ENCODE data around the gene PCNX1.

Gene PCNX1

DNA sequence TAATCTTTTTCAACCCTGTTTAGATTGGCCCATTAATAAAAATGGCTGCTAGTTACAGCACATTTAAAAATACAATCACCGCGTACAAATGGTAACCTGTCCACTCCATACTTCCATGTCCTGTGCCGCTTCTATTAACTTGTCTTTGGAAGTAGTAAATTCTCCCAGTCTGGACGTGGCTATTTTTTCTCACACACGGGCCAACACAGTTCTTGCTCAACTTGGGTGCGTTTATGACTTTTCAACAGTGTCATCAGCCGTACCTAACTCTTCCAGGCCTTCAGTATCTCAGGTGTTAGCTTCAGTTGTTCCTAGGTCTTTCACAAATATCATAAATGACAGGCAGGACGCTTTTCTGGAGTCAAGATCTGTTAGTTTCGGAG, 475 bp upstream of the PCNX1 start:
- Mint-ChIP-seq H3K9me3 (no peaks in the 10 kb centered on the region), H3K36me3 (ENCODE audit: low read depth) (peaks cover 16% of the 10 kb centered on the region), H3K27me3 (ENCODE audit: low read depth, poor library complexity) (no peaks in the 10 kb centered on the region), H3K4me1 (peaks cover 61% of the 10 kb centered on the region), H3K27ac (no peak overlapping the region), H3K4me3 (peak overlapping the region; percentile 80)
- DNase-seq = no peak
- TF ChIP-seq, protein P1, sequence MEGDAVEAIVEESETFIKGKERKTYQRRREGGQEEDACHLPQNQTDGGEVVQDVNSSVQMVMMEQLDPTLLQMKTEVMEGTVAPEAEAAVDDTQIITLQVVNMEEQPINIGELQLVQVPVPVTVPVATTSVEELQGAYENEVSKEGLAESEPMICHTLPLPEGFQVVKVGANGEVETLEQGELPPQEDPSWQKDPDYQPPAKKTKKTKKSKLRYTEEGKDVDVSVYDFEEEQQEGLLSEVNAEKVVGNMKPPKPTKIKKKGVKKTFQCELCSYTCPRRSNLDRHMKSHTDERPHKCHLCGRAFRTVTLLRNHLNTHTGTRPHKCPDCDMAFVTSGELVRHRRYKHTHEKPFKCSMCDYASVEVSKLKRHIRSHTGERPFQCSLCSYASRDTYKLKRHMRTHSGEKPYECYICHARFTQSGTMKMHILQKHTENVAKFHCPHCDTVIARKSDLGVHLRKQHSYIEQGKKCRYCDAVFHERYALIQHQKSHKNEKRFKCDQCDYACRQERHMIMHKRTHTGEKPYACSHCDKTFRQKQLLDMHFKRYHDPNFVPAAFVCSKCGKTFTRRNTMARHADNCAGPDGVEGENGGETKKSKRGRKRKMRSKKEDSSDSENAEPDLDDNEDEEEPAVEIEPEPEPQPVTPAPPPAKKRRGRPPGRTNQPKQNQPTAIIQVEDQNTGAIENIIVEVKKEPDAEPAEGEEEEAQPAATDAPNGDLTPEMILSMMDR (IDR thresholded peaks at IDR 0.05) = no peak

DNA sequence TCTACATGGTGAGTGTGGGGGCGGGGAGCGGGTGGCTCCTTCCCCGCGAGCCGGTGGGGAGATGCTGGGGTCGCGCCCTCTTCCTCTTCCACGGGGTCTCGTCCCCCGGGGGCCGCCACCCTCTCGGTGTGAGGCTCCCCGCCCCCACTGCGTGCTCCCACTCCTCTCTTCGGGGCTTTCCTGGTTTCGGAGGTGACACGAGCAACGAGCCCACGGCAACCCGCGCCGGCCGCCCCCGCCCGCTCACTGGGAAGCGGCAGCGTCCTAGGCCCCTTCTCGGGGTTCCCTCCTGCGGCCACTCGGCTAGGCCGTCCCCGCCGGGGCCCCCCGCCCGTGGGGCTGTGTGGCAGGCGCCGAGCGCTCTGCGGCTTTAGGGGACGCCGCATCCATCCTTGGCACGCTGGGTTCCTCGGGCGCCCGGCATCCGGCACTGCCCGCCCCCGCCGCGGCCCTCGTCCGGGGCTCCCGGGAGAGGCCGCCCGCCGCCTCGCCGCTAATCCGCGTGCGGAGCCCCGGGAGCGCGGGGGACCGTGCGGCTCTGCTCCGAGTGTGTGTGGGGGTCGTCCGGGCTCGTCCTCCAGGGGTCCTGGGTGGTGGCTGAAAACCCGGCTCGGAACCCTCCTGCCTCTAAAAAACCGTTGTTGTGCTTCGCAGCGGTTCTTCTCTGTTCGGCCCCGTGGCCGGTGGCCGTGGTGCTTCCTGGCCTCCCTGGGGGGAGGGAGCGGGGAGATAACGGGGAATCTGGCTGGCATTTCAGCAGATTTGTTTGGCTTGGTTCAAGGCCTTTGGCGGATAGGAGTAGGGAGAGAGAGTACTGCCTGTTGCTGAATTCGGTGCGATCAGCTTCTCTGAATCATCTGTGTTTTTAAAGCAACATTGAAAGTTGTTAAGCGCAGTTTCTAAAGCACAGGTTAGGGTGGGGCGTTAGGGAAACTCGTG, 1.0 kb downstream of the PCNX1 start:
- Mint-ChIP-seq H3K9me3 (no peaks in the 10 kb centered on the region), H3K36me3 (ENCODE audit: low read depth) (peaks cover 28% of the 10 kb centered on the region), H3K4me3 (peak overlapping the region; percentile 92), H3K4me1 (peaks cover 73% of the 10 kb centered on the region), H3K27ac (peak overlapping the region; percentile 77), H3K27me3 (ENCODE audit: low read depth, poor library complexity) (no peaks in the 10 kb centered on the region)
- peak; percentile 50 for DNase-seq
- TF ChIP-seq, protein P1 (IDR thresholded peaks at IDR 0.05) = no peak

DNA sequence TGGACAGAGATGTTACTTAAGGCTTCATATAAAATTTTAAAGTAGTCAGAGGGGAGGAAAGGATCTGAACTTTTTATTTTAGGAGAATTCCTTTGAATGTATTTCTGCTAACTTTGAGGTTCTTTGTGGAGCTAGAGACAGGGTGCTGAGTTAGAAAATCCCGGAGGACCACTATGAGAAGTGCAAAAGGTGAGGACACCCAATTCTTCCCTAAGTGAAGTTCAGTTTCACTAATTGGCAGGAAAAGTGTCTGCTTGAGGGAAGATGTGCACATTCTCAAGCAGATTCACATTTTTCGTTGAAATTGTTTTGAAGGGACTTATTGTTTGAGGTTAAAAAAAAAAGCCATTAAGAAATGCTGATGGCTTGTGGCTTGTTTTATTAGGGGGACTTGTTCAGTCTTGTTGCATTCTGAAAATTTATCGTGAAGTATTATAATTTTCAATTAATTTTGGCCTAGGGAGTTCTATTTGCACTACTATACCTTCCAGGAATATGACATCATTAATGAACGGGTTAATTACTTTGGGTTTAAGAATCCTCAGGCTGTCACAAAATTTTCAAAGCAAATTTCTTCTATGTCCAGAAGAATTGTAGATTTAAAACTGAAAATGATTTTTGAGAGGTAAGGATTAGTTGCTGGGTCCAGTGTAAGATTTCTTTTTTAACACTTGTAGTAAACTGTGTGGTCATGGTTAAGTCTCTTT, 1.8 kb downstream of the PCNX1 start:
- Mint-ChIP-seq H3K9me3 (no peaks in the 10 kb centered on the region), H3K27ac (peak overlapping the region; percentile 77)

DNA sequence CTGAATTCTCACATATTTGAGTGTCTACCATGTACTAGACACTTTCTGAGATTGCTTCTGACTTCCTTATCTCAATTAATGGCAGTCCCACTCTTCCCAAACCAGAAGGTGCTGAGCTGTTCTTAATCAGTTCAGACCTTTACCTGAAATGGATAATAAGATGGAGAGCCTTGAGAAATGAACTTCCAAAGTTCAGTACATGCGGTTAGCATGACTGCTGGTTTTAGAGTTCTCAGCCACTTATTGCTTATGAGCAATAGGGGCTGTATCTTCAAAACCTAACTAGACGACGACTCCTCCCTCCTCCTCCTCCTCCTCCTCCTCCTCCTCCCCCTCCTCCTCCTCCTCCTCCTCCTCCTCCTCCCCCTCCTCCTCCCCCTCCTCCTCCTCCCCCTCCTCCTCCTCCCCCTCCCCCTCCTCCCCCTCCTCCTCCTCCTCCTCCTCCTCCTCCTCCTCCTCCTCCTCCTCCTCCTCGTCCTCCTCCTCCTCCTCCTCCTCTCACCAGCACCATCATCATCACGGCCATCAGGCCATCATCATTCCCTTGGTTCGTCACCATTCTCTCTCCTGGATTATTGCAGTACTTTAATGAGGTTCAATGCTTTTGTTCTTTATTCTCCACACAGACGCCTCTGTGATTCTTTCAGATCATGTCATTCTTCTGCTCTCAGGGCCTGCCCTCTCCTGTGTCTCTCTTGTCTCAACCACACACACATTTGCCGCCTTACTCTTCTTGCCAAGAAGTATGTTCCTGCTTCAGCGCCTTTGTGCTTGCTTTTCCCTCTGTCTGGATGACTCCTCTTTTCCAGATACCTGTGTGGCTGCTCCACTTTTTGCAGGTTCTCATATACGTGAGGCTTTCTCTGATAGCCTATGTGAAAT, 2.7 kb downstream of the PCNX1 start:
- H3K27ac Mint-ChIP-seq = peak overlapping the region; percentile 65
- H3K4me1 Mint-ChIP-seq = peaks cover 56% of the 10 kb centered on the region
- H3K9me3 Mint-ChIP-seq = peaks cover under 1% of the 10 kb centered on the region
- peak overlapping the region; percentile 92 for H3K4me3 Mint-ChIP-seq
- H3K27me3 Mint-ChIP-seq (ENCODE audit: low read depth, poor library complexity) = no peaks in the 10 kb centered on the region
- no peak for DNase-seq
- peaks cover 35% of the 10 kb centered on the region for H3K36me3 Mint-ChIP-seq (ENCODE audit: low read depth)
- TF ChIP-seq, protein P1 (IDR thresholded peaks at IDR 0.05) = no peak

More for the DNA sequence above, 1.8 kb downstream of the PCNX1 start:
- peaks cover 28% of the 10 kb centered on the region for H3K36me3 Mint-ChIP-seq (ENCODE audit: low read depth)
- H3K27me3 Mint-ChIP-seq (ENCODE audit: low read depth, poor library complexity) = no peaks in the 10 kb centered on the region
- no peak for DNase-seq
- H3K4me3 Mint-ChIP-seq = peak overlapping the region; percentile 92
- H3K4me1 Mint-ChIP-seq = peaks cover 65% of the 10 kb centered on the region
- TF ChIP-seq, protein P1 (IDR thresholded peaks at IDR 0.05) = no peak

DNA sequence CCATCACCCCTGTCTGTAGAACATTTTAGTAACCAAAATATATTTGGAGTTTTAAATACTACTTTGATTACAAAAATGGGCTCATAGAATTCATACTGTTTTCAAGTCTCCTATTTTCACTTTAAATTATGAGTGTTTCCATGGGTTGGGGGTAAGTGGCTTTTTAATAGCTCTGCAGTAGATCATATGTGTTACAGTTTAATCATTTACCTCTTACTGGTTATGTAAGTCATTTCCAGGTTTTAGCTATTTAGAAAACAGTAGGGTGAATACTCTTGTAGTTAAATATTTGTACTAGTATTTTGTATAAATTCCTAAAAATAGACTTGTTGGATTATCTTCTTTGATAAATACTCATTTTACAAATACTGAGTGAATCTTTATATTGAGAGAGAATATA, 8.2 kb downstream of the PCNX1 start:
- Mint-ChIP-seq H3K4me1 (peaks cover 45% of the 10 kb centered on the region), H3K9me3 (peaks cover 20% of the 10 kb centered on the region), H3K4me3 (no peak overlapping the region), H3K27me3 (ENCODE audit: low read depth, poor library complexity) (no peaks in the 10 kb centered on the region), H3K27ac (no peak overlapping the region), H3K36me3 (ENCODE audit: low read depth) (peaks cover 60% of the 10 kb centered on the region)
- TF ChIP-seq, protein P1 (IDR thresholded peaks at IDR 0.05) = no peak
- no peak for DNase-seq
